GM23338 (cell line): ENCODE results near the gene MERTK.

Experiments
- CREB1 ChIP-seq: fragments of 250-450 bp; sonication (Bioruptor Pico); IDR thresholded peaks from 2 replicates; pipeline ENCODE4 v1.5.0; 2020; ENCODE audit warnings: low read depth, mild to moderate bottlenecking, moderate library complexity
- CTCF ChIP-seq, 2 experiments: fragments of 200-600 bp in 1 of 2; sonication (generic) in 1 of 2; conservative IDR thresholded peaks; 2 replicates each; pipeline versions ENCODE4 v1.5.1 to v1.6.1; 2016 to 2017; ENCODE audit warnings: antibody characterized with exemption in 2 of 2, low read depth in 2 of 2, mild to moderate bottlenecking in 2 of 2, moderate library complexity in 1 of 2
- ETS1 ChIP-seq: IDR thresholded peaks from 2 replicates; pipeline ENCODE4 v1.6.1; 2016; ENCODE audit warnings: antibody characterized with exemption
- EZH2 ChIP-seq: fragments of 200-600 bp; sonication (generic); IDR thresholded peaks from one replicate; pipeline ENCODE4 v1.8.0; 2017; ENCODE audit warnings: antibody characterized with exemption, mild to moderate bottlenecking, low read depth; ENCODE audit not compliant: unreplicated experiment
- EZH2phosphoT487 ChIP-seq: fragments of 200-600 bp; sonication (generic); IDR thresholded peaks from one replicate; pipeline ENCODE4 v1.8.1; 2018; ENCODE audit warnings: antibody characterized with exemption; ENCODE audit not compliant: unreplicated experiment
- JUNB ChIP-seq: IDR thresholded peaks from one replicate; pipeline ENCODE4 v1.6.1; 2016; ENCODE audit warnings: antibody characterized with exemption; ENCODE audit not compliant: unreplicated experiment
- NANOG ChIP-seq: IDR thresholded peaks from 2 replicates; pipeline ENCODE4 v1.6.1; 2016; ENCODE audit warnings: antibody characterized with exemption, borderline replicate concordance
- POLR2AphosphoS5 ChIP-seq: IDR thresholded peaks from 2 replicates; pipeline ENCODE4 v1.6.1; 2016; ENCODE audit warnings: antibody characterized with exemption, low read depth
- REST ChIP-seq: IDR thresholded peaks from one replicate; pipeline ENCODE4 v1.6.1; 2018; ENCODE audit warnings: antibody characterized with exemption; ENCODE audit not compliant: unreplicated experiment
- STAT1 ChIP-seq: IDR thresholded peaks from one replicate; pipeline ENCODE4 v1.6.1; 2016; ENCODE audit warnings: antibody characterized with exemption; ENCODE audit not compliant: unreplicated experiment
- ZNF331 ChIP-seq: fragments of 250-450 bp; sonication (Bioruptor Pico); IDR thresholded peaks from 2 replicates; pipeline ENCODE4 v1.5.0; 2020; ENCODE audit warnings: low read depth, mild to moderate bottlenecking, moderate library complexity

GRCh38 chr2:112008910-112009485 is 110.6 kb downstream of the MERTK start:
- no peak for TF ChIP-seq CTCF (conservative IDR thresholded peaks at IDR 0.05; ENCODE audit: low read depth in 2 of 2)
- no peak for TF ChIP-seq STAT1
- TF ChIP-seq EZH2phosphoT487: no peak
- no peak for TF ChIP-seq POLR2AphosphoS5
- no peak for TF ChIP-seq CREB1
- no peak for TF ChIP-seq EZH2
- no peak for TF ChIP-seq ETS1
- TF ChIP-seq REST: no peak
- TF ChIP-seq ZNF331 (CRISPR knock-in tag): no peak
- TF ChIP-seq JUNB: no peak
- no peak for TF ChIP-seq NANOG
